Right lobe of liver (tissue), 4 donors: ENCODE data around the gene NFIA.

Experiments used
- POLR2A ChIP-seq: fragments of 450-650 bp; IDR thresholded peaks from one replicate; pipeline ENCODE4 v1.6.1; 2017; ENCODE audit warnings: antibody characterized with exemption, mild to moderate bottlenecking
- TF ChIP-seq, protein P1 (sequence below), 4 donors: fragments of 200-600 bp in 3 of 4; fragments of 450-650 bp in 1 of 4; IDR thresholded peaks; one replicate each; pipeline versions ENCODE4 v1.5.1 to v1.8.0; 2016 to 2022; ENCODE audit warnings: antibody characterized with exemption in 4 of 4, mild to moderate bottlenecking in 2 of 4
- donor health status: DM: no; HTN: no; CAD: no.
- donor health status: DM: no; HTN: no; CAD: no.
- donor health status: DM: no; HTN: yes; CAD: no.

- no peak for TF ChIP-seq POLR2A
- TF ChIP-seq, protein P1, sequence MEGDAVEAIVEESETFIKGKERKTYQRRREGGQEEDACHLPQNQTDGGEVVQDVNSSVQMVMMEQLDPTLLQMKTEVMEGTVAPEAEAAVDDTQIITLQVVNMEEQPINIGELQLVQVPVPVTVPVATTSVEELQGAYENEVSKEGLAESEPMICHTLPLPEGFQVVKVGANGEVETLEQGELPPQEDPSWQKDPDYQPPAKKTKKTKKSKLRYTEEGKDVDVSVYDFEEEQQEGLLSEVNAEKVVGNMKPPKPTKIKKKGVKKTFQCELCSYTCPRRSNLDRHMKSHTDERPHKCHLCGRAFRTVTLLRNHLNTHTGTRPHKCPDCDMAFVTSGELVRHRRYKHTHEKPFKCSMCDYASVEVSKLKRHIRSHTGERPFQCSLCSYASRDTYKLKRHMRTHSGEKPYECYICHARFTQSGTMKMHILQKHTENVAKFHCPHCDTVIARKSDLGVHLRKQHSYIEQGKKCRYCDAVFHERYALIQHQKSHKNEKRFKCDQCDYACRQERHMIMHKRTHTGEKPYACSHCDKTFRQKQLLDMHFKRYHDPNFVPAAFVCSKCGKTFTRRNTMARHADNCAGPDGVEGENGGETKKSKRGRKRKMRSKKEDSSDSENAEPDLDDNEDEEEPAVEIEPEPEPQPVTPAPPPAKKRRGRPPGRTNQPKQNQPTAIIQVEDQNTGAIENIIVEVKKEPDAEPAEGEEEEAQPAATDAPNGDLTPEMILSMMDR (IDR thresholded peaks at IDR 0.05), result no peak
Observed at GRCh38 chr1:61193808-61194207, 111.4 kb downstream of the NFIA start.
